Ecto neural progenitor cell (in vitro differentiated cells): ENCODE results near the gene HOXA4.

ENCODE experiments used
- DNase-seq: peaks from one replicate; pipeline ENCODE4 v3.0.0-alpha.2; 2018; ENCODE audit warnings: low spot score

The HOXA4 gene

GRCh38 chr7:27132214-27132613 lies 1.7 kb upstream of the HOXA4 start:
- no peak for DNase-seq

- DNase-seq, result no peak
These were observed 848 bp upstream of the HOXA4 start for GRCh38 chr7:27131390-27131819.

- DNase-seq, result peak; percentile 49
These were observed 623 bp downstream of the HOXA4 start for GRCh38 chr7:27129729-27130539.

GRCh38 chr7:27128776-27129728 lies 1.5 kb downstream of the HOXA4 start:
- peak; percentile 42 for DNase-seq

- DNase-seq, result peak; percentile 23
These were observed 2.5 kb downstream of the HOXA4 start for GRCh38 chr7:27128034-27128433.

GRCh38 chr7:27126596-27127327 lies 3.8 kb downstream of the HOXA4 start:
- no peak for DNase-seq

GRCh38 chr7:27125986-27126394 lies 4.6 kb downstream of the HOXA4 start:
- DNase-seq, result no peak

GRCh38 chr7:27124902-27125689 lies 5.5 kb downstream of the HOXA4 start:
- DNase-seq, result peak; percentile 32

- DNase-seq, result peak; percentile 38
These were observed 6.3 kb downstream of the HOXA4 start for GRCh38 chr7:27124096-27124901.

GRCh38 chr7:27123477-27124053 lies 7.0 kb downstream of the HOXA4 start:
- peak; percentile 46 for DNase-seq

GRCh38 chr7:27123007-27123476 lies 7.5 kb downstream of the HOXA4 start:
- peak; percentile 11 for DNase-seq

GRCh38 chr7:27122077-27122910 lies 8.3 kb downstream of the HOXA4 start:
- DNase-seq, result peak; percentile 42

- DNase-seq, result no peak
These were observed 8.9 kb downstream of the HOXA4 start for GRCh38 chr7:27121684-27122076.

- peak; percentile 17 for DNase-seq
These were observed 11.1 kb downstream of the HOXA4 start for GRCh38 chr7:27119412-27119911.

- DNase-seq, result peak; percentile 29
These were observed 12.0 kb downstream of the HOXA4 start for GRCh38 chr7:27118580-27118979.

GRCh38 chr7:27117887-27118491 lies 12.6 kb downstream of the HOXA4 start:
- no peak for DNase-seq

- no peak for DNase-seq
These were observed 13.3 kb downstream of the HOXA4 start for GRCh38 chr7:27116962-27117886.
